Testis (tissue), 2 donors: ENCODE results near the gene ATP2B2.

Experiments
- CTCF ChIP-seq, 3 experiments: fragments of 450-650 bp in 2 of 3; fragments of 200-600 bp in 1 of 3; sonication (generic) in 1 of 3; IDR thresholded peaks; one replicate each; pipeline ENCODE4 v1.5.1; 2016 to 2019; ENCODE audit warnings: antibody characterized with exemption in 3 of 3, mild to moderate bottlenecking in 2 of 3, moderate library complexity in 1 of 3
- POLR2A ChIP-seq: fragments of 450-650 bp; IDR thresholded peaks from one replicate; pipeline ENCODE4 v1.6.1; 2017; ENCODE audit warnings: antibody characterized with exemption, mild to moderate bottlenecking, moderate library complexity

- TF ChIP-seq CTCF (IDR thresholded peaks at IDR 0.05) = no peak
- TF ChIP-seq POLR2A = no peak
Measured at GRCh38 chr3:10553591-10554235, 48.3 kb upstream of the ATP2B2 start.
